Endothelial cell of umbilical vein (primary cell): ENCODE measurements around the gene TUBA1C.

ENCODE experiments used
- CTCF ChIP-seq, 2 donors: IDR thresholded peaks; 1 replicate in 1 of 2; 2 replicates in 1 of 2; pipeline ENCODE4 v1.5.1; 2011; ENCODE audit warnings: low read length in 2 of 2, mild to moderate bottlenecking in 2 of 2, moderate library complexity in 2 of 2, control low read depth in 1 of 2, inconsistent platforms in 1 of 2, low read depth in 1 of 2; ENCODE audit not compliant: insufficient read depth in 1 of 2; ENCODE audit errors: extremely low read depth in 1 of 2
- FOS ChIP-seq: IDR thresholded peaks from 2 replicates; pipeline ENCODE4 v1.6.1; 2011; ENCODE audit warnings: mild to moderate bottlenecking, low read length, moderate library complexity, borderline replicate concordance; ENCODE audit not compliant: insufficient read depth
- POLR2A ChIP-seq: IDR thresholded peaks from 2 replicates; pipeline ENCODE4 v1.6.1; 2012; ENCODE audit warnings: low read depth, mild to moderate bottlenecking, control low read depth, low read length
- POLR2AphosphoS5 ChIP-seq: IDR thresholded peaks from 2 replicates; pipeline ENCODE4 v1.6.1; 2012; ENCODE audit warnings: low read depth, mild to moderate bottlenecking, control low read depth, low read length, moderate library complexity; ENCODE audit not compliant: insufficient read depth

DNA sequence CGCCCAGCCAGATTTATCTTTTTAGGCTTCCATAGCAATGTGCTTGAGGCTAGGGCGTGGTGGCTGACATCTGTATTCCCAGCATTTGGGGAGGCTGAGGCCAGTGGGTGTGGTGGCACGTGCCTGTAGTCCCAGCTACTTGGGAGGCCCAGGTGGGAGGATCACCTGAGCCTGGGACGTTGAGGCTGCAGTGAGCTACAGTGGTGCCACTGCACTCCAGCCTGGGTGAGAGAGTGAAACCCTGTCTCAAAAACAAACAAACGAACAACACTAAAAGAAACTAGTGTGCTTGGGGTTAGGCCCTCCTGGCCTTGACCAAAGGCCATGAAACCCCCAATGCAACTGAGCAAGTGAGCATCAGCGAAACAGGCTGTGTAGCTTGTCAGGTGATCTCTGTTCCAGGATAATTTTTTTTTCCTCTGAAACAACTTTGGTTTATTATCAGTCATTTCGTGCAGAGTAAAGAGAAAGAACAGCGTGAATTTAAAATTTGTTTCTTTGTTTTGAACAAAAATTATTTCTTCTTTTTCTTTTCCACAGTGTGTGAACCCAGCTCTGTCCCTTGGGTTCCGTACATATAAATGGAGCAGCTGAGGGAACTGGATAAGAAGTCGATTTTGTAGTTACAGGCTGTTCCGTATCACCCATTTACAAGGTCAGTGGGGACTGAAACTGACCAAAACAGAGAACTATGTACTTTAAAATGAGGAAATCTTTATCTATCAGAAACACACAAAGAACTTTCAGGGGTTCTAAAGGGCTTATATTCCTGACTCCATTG, 8.8 kb upstream of the TUBA1C start:
- TF ChIP-seq CTCF (IDR thresholded peaks at IDR 0.05; ENCODE audit: extremely low read depth in 1 of 2, insufficient read depth in 1 of 2, low read depth in 1 of 2, low read length in 2 of 2) (no peak), POLR2A (no peak), FOS (no peak), POLR2AphosphoS5 (no peak)
